HG03097 (cell line): Measurements from ENCODE around the gene RAB9B.
"Not testable (repeated sequence)": the region's sequence is repeated elsewhere in the genome, so short reads cannot be mapped to it uniquely, and the experiment has no call there.

Experiments used
- ATAC-seq: cut with Tn5 transposase; IDR thresholded peaks from one replicate; pipeline ENCODE4 v1.9.1; 2021; ENCODE audit not compliant: unreplicated experiment, low FRiP score

RAB9B gene, protein sequence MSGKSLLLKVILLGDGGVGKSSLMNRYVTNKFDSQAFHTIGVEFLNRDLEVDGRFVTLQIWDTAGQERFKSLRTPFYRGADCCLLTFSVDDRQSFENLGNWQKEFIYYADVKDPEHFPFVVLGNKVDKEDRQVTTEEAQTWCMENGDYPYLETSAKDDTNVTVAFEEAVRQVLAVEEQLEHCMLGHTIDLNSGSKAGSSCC

DNA sequence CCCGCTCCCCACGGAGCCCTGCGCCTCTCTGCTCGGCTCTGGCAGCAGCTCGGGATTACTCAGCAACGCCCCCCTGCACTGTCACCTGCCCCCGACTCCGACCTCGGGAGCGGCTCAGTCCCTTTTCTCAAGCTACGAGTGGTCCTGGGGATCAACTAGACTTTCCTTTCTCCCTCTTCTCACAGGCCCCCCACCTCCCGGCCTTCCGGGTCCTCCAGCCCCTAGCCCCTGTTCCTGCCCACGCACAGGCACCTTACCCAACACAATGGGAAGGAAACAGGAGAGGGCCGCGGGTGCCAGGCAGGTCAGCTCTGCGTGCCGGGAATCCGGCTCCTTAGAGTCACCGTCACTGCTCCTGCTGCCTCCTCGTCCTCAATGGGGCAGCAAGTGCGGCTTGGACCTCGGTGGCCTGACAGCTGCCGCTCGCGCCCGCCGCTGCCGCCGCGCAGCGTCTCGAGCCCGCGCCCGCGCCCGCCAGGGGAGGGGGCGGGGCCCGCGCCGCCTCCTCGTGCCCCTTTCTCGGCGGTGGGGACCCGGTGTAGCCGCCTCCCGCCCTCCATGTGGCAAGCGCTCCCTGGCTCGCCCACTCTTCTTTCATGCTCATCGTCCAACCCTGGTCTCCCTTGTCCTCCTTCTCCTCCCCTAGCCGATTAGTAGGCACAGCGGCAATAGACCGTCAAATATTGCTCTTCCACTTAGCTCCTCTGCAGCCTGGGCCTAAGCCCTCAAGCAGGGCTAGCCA, at the start of gene RAB9B:
RAB9B (minus strand) TSS at position 455 of the 742 bp plus-strand sequence. CDS start 6,473 bp downstream, outside the sequence.
- no peak for ATAC-seq

DNA sequence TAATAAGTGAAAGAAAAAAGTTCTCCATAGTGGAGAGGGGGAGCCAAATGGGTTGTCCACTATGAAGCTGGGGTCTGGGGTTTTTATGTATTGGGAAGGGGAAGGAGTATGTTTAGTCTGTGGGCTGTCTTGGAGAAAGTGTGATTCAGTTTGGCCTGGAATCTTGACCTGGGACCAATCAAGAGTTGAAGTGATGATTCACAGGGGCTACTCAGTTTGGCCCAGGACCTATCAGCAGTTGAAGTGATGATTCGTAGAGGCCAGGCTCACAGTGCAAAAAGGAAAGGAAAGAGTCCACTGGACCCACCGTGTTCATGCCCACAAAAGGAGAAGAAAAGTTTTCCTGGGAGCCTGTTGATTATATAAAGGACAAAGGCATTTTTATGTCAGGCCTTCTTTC, 47.3 kb upstream of the RAB9B start:
- no peak for ATAC-seq

DNA sequence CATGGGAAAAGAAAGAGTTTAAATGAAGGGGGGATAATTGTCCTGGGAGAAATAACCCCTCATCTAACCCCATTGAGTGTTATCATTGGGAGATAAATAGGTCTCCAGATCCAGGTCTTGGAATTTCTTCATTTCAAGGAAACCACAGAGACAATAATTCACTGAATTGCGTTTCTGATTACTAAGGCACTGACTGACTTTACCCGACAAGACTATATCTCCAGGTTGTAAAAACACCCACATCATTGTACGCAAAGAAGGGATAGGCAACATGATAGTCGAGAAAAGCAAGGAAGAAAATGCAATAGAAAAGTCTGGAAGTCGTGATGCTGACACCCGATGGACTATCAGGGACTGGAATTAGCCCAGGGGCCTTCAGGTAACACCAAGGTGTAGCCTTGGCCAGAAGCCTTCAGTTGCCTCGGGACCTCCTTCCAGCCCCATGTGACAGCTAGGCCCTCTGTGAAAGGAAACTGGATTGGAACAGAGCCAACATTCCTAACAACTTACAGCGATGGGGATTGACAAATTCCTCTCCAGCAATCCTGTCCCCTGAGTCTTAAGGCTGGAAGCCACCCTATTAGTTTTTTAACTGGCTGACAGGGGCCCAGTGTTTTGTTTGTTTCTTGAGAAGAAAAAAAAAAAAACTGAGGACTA, 46.5 kb upstream of the RAB9B start:
- no peak for ATAC-seq

DNA sequence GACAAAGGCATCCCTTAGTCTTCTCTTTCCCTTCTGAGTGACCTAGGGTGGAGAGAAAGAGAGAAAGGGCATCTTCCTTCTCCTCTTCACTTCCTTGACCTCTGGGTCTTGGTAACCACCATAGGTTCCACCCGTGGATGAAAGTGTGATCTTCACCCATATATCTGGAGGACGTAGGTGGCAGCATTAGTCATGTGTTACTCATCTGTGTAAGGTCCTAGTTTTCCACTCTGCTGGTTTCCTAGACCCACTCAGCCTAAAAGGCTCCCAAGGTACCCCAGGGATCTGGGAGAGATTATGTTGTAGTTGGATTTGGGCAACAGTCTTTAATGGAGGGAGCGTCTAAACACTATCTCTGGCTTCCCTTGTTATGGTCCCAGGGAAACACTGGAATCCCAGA, 45.5 kb upstream of the RAB9B start:
- ATAC-seq, result no peak

DNA sequence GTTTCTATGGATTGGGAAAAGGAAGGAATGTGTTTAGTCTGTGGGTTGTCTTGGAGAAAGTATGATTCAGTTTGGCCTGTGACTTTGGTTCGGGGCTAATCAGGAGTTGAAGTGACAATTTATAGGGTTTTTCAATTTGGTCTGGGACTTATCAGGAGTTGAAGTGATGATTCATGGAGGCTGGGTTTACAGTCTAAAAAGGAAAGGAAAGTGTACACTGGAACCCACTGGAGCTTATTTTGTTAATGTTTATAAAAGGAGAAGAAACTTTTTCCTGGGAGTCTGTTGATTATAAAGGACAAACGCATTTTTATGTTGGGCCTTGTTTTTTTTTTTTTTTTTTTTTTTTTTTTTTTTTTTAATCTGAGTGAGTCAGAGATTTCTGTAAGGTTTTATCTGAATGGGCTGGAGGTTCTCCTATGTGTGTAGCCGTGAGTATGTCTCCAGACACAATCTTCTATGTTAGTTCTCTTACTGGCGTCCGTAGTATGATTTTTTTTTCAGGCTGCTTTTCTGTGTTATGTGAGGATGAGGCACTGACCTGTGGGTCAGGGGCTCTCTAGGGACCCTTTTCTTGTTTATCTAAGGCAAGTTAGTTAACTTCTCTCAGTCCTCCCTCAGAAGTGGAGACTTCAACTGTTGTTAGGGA, 33.0 kb upstream of the RAB9B start:
- no peak for ATAC-seq

DNA sequence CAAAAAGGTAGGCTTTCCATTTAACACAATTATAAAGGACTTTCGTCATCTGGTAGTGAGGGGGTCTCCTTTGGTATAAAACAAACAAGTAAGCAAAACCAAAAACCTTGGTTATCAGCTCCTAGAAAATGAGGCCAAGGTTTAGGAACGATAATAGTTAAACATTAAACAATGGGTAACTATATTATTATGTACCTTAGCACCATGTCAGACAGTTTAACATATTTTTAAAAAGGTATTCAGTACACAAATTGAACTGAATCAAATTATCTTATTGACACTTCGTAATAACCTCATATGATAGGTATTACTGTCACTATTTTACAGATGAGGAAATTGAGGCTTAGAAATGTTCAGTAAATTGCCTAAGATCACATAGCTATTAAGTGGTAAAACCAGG, 32.1 kb upstream of the RAB9B start:
- no peak for ATAC-seq

DNA sequence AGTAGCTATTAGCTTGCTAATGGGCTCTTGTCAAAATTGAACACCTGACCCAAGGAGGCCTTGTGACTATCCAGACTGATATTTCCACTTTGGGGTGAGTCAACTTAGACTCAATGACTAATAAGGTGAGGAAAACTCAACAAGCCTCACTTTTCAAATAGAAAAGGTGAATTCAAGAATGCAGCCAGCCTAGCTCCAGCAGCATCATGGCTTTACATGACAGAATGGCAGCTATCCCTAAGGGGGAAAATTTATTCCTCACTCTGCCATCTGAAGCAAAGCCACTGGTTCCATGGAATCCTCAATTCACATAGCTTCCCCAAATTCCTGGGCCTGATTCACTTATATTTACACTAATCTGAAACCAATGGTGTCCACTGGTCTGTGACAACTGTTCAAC, 29.1 kb upstream of the RAB9B start:
- ATAC-seq, result no peak

DNA sequence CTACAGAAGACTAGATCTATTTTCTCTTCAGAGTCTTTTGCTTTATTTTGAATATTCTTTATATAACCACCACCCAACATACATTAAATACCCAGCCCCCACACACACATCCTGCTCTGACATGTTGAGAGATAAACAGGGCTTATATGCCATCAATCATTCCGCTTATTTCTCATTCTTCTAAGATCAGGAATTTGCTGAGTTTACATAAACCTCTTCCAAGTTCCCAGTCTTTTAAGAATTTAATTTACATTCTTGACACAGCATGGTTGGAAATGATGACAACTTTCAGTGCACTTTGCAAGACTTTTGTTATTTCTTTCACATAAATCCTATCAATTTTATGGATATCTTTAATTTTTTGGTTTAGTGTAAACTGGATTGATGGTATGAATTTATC, 17.5 kb upstream of the RAB9B start:
- ATAC-seq, result no peak

DNA sequence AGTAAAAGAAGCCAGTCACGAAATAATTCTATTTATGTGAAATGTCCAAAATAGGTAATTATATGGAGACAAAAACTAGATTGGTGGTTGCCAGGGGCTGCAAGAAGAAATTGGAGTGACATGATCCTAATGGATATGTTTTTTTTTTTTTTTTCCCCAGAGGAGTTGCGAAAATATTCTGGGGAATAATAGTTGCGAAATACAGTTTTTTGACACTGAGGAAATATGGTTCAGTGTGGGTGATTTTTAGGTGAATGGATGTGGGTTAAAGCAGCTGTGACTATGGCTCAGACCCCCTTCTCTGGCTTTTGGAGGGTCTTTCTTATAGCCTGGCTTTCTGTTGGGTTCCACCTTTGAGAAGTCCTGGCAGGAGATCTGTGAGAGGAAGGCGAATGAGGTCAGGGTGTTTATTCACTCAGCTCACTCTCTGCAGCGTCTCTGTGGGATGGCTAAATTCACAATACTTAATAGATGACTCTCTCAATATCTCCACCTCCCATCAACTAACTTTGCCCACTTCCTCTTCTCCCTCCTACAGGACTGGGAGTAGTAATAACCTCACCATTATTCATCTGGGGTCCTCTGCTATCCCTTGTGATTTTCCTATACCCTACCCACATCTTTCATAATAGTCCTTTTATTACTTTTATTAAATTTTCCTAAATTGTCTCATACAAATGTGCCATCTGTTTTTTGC, 15.3 kb upstream of the RAB9B start:
- no peak for ATAC-seq

DNA sequence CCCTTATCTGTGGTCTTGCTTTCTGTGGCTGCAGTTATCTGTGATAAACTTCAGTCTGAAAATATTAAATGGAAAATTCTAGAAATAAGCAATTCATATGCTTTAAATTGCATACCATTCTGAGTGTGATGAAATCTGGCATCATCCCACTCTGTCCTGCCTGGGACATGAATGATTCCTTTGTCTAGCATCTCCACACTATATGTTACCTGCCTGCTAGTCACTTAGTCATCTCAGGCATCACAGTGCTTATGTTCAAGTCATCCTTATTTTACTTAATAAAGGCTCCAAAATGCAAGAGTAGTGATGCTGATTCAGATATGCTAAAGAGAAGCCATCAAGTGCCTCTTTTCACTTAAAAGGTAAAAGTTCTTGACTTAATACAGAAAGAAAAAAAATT, 14.3 kb upstream of the RAB9B start:
- ATAC-seq, result no peak

DNA sequence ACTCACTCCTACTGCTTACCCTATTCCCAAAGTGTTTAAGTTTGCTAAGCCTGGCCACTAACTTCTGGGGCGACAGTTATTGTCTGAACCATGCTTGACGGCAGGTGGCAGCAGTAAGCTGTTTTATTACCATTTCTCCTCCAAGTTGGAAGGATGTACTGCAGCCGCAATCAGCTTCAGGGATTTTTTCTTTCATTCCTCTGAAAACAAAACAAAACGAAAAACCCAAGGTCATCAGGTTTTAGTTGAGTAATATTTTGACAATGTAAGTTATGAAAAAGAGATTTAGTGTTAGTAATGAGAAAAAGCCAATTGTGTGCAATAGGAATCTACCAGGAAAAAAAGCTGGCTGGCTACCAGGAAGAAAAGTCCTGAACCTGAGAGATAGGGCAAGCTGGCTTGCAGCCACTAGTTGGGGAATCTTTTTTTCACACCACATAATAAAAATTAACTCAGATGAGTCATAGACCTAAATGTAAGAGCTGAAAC, 13.2 kb upstream of the RAB9B start:
- ATAC-seq, result peak; percentile 88

DNA sequence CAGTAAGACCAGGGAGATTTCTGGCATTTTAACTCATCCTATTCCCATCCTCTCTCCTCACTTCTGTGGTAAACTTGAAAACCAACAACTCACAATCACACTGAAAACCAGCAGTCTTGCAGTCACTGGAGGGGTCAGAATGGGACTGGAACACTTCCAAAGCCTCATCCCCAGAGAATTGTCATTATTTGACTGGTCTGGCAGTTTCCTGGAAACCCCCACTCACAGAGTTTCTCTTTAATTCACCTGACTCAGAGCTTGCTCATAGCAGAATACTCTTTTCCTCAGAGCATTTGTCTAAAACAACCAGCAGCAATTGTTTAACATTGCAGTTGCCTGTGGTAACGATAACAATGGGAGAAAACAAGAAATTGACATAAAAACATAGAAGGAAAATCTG, 7.3 kb upstream of the RAB9B start:
- no peak for ATAC-seq

DNA sequence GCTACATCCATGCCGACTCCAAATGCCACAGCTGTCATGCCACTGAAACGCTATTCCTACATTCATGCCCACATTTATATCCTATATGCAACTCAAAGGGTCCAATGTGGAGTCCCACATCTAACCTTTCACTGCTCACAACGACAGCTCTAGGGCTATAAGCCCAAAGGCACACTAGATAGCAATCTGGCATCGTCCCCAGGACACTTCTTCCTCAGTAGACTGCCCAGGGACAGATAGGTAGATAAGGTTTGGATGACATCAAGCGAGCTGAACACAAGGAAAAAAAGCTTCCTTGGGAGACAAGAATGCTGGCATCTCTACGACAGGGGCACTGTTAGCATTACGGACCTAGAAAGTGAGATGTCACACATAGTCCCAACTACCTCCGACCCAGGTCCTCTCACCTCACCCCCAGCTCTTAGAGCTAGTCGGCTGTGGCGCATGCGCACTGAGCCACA, 685 bp downstream of the RAB9B start:
- no peak for ATAC-seq

DNA sequence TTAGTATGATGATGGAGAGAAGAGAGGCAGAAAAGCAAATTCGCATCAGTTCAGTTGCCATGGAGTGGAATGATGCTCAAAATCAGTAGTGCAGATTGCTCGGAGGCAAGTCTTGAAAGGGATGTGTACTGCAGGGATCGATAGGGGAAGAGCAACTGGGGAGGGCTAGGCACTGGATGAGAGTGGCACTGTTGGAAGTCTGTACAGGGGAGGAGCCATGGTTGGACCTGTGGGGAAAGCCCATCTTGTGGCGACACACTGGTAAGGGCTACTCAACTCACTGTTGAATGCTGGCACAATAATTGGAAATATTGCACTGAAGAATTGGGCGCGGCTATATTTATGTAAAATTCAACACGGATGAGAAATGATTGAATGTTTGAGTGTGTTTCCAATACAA, 1.2 kb downstream of the RAB9B start:
- no peak for ATAC-seq

DNA sequence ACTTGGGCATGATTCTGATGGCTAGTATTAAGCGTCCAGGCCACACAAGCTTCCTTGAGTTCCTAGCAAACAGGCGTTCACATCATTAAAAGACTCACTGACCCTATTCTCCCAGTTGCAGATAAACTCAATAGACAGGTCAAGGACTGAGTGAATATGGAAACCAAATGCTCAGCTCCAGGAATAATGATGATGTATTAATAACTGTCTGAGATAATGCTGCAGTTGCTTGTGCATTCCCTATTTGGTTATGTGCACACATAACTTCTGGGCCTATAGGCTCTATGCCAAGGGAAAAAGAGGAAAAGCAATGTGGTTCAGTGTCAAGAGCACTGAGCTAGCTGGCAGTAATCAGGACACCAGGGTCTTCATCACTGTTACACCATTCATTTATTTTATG, 3.5 kb downstream of the RAB9B start:
- no peak for ATAC-seq

DNA sequence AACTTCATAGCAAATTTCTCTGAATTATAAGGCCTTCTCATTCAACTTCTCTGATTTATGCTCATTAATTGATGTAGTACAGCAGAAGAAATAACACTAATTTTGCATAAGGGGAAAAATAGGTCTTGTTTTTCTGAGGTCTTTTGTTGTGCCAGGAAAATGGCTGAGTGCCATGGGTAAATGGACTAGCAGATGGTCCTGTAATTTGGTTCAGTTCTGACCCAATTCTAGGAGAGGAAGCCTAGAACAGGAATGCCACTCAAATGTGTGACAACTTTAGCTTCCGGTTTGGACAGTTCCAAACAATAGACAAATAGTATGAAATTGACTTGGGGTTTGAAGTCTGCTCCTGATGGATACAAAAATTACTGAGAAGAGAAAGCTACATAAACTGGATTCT, 6.2 kb downstream of the RAB9B start:
- ATAC-seq, result no peak

DNA sequence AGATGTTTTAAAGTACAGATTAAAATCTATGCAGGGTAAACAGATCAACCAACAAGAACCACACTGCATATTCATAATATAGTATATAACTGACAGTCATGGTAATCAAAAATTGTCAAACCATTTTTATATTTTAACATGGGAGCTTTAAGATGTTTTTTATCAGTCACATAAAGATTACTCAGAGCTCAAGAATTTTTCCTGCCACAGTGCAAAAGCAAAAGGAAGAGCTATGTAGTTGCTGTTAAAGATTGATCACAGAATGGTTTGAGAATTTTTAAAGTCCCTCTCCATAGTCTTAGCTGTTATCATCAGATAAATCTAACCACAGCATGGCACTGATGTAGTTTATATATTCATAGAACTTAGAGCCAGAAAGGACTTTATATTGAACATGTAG, 8.5 kb downstream of the RAB9B start:
- no peak for ATAC-seq

DNA sequence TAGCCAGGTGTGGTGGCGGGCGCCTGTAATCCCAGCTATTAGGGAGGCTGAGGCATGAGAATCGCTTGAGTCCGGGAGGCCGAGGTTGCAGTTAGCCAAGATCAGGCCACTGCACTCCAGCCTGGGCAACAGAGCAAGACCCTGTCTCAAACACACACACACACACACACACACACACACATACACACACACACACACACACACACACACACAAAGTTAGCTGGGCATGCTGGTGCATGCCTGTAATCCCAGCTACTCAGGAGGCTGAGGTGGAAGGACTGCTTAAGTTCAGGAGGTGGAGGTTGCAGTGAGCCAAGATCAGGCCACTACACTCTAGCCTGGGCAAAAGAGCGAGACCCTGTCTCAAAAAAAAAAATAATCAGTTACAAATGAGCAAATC, 11.3 kb downstream of the RAB9B start:
- not testable (repeated sequence) for ATAC-seq

DNA sequence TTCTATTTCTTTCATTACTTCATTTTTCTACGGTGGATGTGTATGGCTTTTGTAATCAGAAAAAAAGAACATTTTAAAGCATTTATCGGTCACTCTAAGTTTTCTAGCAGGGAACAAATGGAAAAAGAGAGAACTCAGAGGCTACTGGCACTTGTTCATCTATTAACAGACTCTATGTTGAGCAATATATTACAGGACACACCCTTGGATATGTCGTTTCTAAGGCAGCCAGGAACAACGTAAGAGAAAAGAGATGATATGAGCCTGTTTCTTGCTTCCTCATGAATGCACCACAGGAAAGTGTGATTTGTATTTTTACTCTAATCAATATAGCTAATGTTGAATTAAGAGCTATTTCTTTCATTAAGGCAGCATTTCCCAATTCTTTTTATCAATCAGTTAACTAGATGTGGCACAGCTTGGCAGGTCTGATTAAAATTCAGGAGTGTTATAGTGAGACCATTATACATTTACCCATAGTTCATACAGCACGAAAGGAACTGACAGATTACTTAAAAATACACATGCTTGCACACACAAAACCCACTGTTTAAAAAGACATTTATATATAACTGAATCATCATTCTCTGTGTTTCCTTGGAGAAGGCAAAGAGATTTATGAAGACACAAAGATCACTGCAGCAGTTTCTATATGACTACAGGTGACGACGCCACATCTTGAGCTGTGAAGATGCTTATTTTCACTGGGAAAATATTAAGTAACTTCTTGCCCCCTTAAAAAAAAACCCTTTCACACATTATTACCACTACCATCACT, 13.0 kb downstream of the RAB9B start:
- no peak for ATAC-seq

DNA sequence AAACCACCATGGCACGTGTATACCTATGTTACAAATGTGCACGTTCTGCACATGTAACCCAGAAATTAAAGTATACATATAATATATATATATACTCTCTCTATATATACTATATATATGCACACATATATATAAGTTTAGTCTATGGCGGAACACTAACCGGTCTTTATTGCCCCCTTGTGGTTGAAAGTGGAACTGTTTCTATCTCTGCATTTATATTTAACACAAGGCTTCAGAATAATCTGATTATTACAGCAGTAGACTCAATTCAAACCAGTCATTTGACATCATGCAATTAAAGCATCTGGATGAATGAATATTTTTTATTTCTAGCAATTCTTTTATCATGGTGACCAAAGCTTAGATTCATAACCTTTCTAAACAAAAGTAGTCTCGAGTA, 14.6 kb downstream of the RAB9B start:
- peak; percentile 54 for ATAC-seq
